Subcutaneous adipose tissue (tissue), 4 donors: ENCODE results near the gene RBBP4. TPM values are rescaled to one million over a fixed set of nuclear protein-coding genes. Genes with fewer than 3 reads are reported as not detected.

Experiments
- total RNA-seq, 4 donors: library from RNA; depleted of rRNA; stranded (reverse); fragments of >200 nt; gene quantifications; one replicate each; pipeline ENCODE4 v1.1.0, GENCODE V29; 2016
- TF ChIP-seq, protein P1 (sequence below): fragments of 450-650 bp; IDR thresholded peaks from one replicate; pipeline ENCODE4 v1.5.1; 2016; ENCODE audit warnings: low read depth, mild to moderate bottlenecking, control low read depth, antibody characterized with exemption, moderate library complexity

RBBP4 gene
- total RNA-seq, 4 donors from 2014 or later, result 91.9 to 112 (median 100) TPM

DNA sequence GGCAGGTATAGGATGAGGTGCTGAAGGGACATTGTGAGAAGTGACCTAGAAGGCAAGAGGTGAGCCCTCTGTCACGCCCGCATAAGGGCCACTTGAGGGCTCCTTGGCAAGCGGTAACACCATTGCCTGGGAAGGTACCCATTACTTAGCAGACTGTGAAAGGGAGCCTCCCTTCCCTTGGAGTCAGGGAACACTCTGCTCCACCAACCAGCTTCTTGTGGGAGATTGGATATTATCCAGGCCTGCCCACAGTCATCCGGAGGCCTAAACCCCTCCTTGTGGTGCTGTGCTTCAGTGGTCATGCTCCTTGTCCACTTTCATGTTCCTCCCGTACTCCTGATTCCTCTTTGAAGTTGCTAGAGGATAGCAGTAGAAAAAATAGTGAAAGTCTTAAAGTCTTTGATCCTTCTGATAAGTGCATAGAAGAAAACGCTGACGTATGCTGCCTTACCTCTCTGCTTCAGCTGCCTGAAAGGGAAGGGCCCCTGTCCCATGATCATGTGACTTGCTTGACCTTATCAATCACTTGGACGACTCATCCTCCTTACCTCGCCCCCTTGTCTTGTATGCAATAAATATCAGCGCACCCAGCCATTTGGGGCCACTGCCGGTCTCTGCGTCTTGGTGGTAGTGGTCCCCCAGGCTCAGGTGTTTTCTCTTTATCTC, 16.0 kb downstream of the RBBP4 start:
- TF ChIP-seq, protein P1, sequence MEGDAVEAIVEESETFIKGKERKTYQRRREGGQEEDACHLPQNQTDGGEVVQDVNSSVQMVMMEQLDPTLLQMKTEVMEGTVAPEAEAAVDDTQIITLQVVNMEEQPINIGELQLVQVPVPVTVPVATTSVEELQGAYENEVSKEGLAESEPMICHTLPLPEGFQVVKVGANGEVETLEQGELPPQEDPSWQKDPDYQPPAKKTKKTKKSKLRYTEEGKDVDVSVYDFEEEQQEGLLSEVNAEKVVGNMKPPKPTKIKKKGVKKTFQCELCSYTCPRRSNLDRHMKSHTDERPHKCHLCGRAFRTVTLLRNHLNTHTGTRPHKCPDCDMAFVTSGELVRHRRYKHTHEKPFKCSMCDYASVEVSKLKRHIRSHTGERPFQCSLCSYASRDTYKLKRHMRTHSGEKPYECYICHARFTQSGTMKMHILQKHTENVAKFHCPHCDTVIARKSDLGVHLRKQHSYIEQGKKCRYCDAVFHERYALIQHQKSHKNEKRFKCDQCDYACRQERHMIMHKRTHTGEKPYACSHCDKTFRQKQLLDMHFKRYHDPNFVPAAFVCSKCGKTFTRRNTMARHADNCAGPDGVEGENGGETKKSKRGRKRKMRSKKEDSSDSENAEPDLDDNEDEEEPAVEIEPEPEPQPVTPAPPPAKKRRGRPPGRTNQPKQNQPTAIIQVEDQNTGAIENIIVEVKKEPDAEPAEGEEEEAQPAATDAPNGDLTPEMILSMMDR, result no peak

DNA sequence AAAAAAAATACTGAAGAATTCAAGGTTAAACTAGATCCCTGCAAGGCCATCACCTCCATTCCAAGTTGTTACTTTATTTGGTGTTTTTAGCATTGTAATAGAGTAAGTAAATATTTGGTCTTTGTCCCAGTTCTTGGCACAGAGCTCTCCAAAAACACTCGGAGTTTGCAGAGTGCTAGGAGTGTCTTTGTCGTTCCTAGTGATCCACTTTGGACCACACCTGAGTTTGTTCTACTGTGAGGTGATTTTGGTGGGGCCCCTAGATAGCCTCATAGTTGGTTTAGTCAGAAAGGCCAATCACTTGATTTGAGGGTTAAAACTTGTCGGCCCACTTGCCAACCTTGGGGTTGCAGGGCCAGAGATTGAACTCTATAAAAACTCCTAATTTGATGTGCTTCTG, 25.9 kb downstream of the RBBP4 start:
- TF ChIP-seq, protein P1, result no peak

DNA sequence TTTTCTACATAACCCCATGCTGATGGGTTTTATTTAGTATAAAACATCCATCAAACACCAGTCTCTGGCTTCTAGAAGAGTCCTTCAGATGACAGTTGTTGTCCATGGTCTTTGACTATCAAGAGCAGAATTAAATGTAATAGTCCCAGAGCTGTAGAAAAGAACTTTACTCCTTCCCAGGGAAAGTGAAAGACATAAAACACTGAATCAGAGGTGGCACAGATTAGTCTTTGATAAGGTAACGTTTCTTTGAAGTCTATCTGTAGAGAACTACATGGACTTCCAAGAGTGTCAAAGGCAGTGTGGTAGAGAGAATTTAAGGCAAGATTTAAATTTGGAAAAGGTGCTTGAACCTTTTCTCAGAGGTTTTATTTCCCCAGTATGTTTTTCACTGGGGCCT, 29.6 kb downstream of the RBBP4 start:
- TF ChIP-seq, protein P1, result no peak

DNA sequence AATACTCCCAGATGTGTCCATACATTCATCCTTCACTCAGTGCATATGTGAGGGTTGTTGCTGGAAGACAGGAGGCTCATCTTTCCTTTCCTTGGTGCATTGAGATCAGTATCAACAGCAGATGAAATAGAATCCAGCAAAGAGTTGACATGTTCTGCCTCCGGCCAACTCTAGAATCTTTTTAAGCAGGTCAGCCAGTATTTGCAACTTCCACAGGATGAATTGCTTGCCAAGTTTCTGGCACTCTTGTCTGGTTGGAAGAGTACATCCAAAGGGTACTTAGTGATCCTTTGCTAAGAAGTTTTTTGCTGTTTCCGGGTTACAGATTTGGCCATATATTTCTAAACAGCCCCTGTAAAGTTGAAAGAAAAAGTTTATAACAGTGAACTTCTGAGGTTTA, 30.5 kb downstream of the RBBP4 start:
- TF ChIP-seq, protein P1, result no peak

DNA sequence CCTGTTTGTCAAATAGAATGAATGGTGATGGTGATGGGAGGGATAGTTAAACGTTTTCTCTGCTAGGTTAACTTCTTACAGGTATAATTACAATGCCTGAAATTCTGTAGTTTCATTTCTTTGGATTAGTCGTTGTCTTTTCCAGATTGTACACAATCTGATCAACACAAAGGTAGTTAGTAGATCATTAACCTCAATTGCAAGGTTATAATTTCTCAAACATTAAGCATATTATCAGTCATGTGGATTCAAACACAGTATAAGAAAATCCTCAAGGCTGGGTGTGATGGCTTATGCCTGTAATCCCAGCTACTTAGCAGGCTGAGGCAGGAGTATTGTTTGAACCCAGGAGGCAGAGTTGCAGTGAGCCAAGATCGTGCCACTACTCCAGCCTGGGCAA, 31.0 kb downstream of the RBBP4 start:
- TF ChIP-seq, protein P1, result no peak

DNA sequence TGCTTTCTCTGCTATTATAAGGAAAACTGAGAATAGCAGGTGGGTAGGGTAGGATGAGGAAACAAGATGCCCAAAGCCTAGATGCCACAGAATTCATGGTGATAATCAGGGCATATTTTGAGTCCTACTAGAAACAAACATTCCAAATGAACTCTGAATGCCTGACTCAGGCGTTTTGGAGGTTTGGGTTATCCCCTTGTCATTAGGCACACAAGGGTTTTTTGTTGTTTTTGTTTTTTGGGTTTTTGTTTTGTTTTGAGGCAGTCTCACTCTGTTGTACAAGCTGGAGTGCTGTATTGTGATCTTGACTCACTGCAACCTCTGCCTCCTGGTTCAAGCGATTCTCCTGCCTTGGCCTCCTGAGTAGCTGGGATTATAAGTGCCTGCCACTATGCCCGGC, 32.4 kb downstream of the RBBP4 start:
- TF ChIP-seq, protein P1, result no peak

DNA sequence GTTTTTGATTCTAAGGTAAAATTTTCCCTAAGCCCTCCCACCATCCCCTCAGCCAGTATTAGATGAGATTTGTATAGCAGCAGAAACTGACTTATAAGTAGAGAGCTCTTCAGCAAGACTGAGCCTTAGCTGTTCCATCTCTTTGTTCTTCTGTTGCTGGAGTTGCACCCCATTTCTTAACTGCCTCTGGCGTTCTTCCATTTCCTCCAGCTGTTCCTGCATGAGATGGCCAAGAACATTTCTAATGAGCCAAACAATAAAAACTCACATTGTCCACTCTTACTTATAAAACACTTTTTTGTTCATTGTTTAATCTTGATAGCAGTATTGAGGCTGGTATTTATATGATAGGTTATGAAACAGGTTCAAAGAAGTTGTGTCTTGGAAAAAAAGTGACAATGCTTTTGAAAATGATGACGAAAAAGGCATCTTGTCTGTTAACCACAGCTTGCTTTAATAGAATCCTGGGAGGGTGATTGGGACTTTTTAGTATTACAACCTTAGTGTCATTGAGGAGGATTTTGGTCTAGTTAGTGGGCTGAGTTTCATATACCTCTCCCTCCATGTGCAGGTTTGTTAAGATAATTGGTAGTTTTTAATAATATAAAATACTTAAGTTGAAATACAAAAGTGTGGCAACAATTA, 33.3 kb downstream of the RBBP4 start:
- TF ChIP-seq, protein P1, result no peak
